Keratinocyte (primary cell): ENCODE data around the gene PACS2. TPM values are rescaled to one million over a fixed set of nuclear protein-coding genes. Genes with fewer than 3 reads are reported as not detected.

Experiments
- DNase-seq: peaks from one replicate; pipeline ENCODE4 v3.0.0-alpha.2; 2011; ENCODE audit warnings: low read depth, missing footprints, low spot score
- FAIRE-seq: peaks from 2 replicates; lab custom pipeline; 2011; peaks lifted over from hg19 to GRCh38; lab: Jason Lieb, UNC
- H2AFZ ChIP-seq: 2 replicates; pipeline ENCODE4 v1.6.0; 2012; ENCODE audit warnings: low read length, control low read depth, inconsistent platforms; ENCODE audit not compliant: control insufficient read depth
- H3K27ac ChIP-seq: 2 replicates; pipeline ENCODE4 v1.5.1; 2011; ENCODE audit warnings: low read length; ENCODE audit not compliant: control insufficient read depth, insufficient read depth
- H3K27me3 ChIP-seq: 3 replicates; pipeline ENCODE4 v1.6.0; 2011; ENCODE audit warnings: low read length; ENCODE audit not compliant: control insufficient read depth, insufficient read depth; ENCODE audit errors: extremely low read depth
- H3K36me3 ChIP-seq, 2 experiments: 2 replicates in 1 of 2; 3 replicates in 1 of 2; pipeline ENCODE4 v1.5.1; 2011; ENCODE audit warnings: low read length in 2 of 2, mild to moderate bottlenecking in 1 of 2; ENCODE audit not compliant: control insufficient read depth in 2 of 2, insufficient read depth in 2 of 2; ENCODE audit errors: extremely low read depth in 1 of 2
- H3K4me1 ChIP-seq: 3 replicates; pipeline ENCODE4 v1.5.1; 2011; ENCODE audit warnings: low read length; ENCODE audit not compliant: control insufficient read depth, insufficient read depth; ENCODE audit errors: extremely low read depth
- H3K4me2 ChIP-seq: 3 replicates; pipeline ENCODE4 v1.6.0; 2011; ENCODE audit warnings: low read depth, low read length; ENCODE audit not compliant: control insufficient read depth, insufficient read depth; ENCODE audit errors: extremely low read depth
- H3K4me3 ChIP-seq, 3 experiments: fragments of 200-600 bp in 1 of 3; sonication (generic) in 1 of 3; 2 replicates in 2 of 3; 3 replicates in 1 of 3; pipeline ENCODE4 v1.5.1; 2011 to 2016; ENCODE audit warnings: low read length in 3 of 3, mild to moderate bottlenecking in 3 of 3, control low read depth in 2 of 3, inconsistent platforms in 1 of 3, low read depth in 1 of 3, mixed read lengths in 1 of 3, mixed run types in 1 of 3, moderate library complexity in 1 of 3; ENCODE audit not compliant: control insufficient read depth in 2 of 3, insufficient read depth in 2 of 3; ENCODE audit errors: extremely low read depth in 1 of 3
- H3K79me2 ChIP-seq: 2 replicates; pipeline ENCODE4 v1.6.0; 2012; ENCODE audit warnings: low read length; ENCODE audit not compliant: control insufficient read depth, insufficient read depth
- H3K9ac ChIP-seq: 3 replicates; pipeline ENCODE4 v1.6.0; 2011; ENCODE audit warnings: low read length; ENCODE audit not compliant: control insufficient read depth, insufficient read depth; ENCODE audit errors: extremely low read depth
- H3K9me1 ChIP-seq: 3 replicates; pipeline ENCODE4 v1.6.0; 2011; ENCODE audit warnings: low read length; ENCODE audit not compliant: control insufficient read depth, insufficient read depth; ENCODE audit errors: extremely low read depth
- H3K9me3 ChIP-seq: 2 replicates; pipeline ENCODE4 v1.5.1; 2012; ENCODE audit warnings: low read depth, low read length; ENCODE audit not compliant: control insufficient read depth
- H4K20me1 ChIP-seq: 3 replicates; pipeline ENCODE4 v1.6.0; 2011; ENCODE audit warnings: low read length; ENCODE audit not compliant: control insufficient read depth, insufficient read depth; ENCODE audit errors: extremely low read depth
- EZH2 ChIP-seq: IDR thresholded peaks from one replicate; pipeline ENCODE4 v1.6.1; 2012; ENCODE audit warnings: inconsistent platforms, mild to moderate bottlenecking, low read length, moderate library complexity
- dilution Hi-C: fragments of 300-500 bp; cut with MboI; formaldehyde crosslinking; loops from one replicate; pipeline ENCODE4 v1.7.0; 2020; ENCODE audit warnings: low sequenced_read_pairs; ENCODE audit not compliant: extremely low pct_ligation_motif_present
- polyA plus RNA-seq, 5 experiments: library from polyadenylated mRNA; depleted of rRNA in 3 of 5; stranded (reverse) in 3 of 5; stranded (forward) in 1 of 5; unstranded in 1 of 5; fragments of >200 nt; gene quantifications; 1 replicate in 1 of 5; 2 replicates in 3 of 5; 3 replicates in 1 of 5; pipeline versions ENCODE4 v1.2.1 to v1.2.3, GENCODE V29; 2011 to 2012; ENCODE audit warnings: missing spikeins in 2 of 5, low read depth in 1 of 5, low replicate concordance in 1 of 5
- TF ChIP-seq, protein P1 (sequence below), 3 experiments: IDR thresholded peaks in 1 of 3; conservative IDR thresholded peaks in 1 of 3; optimal IDR thresholded peaks in 1 of 3; 2 replicates in 2 of 3; 3 replicates in 1 of 3; pipeline versions ENCODE3 to v1.5.1; 2011; ENCODE audit warnings: low read length in 3 of 3, mild to moderate bottlenecking in 3 of 3, moderate library complexity in 2 of 3, control low read depth in 1 of 3, inconsistent platforms in 1 of 3; ENCODE audit not compliant: insufficient read depth in 2 of 3; ENCODE audit errors: extremely low read depth in 1 of 3

The PACS2 gene
- polyA plus RNA-seq, 1 donor (not counting 4 experiments of a cell fraction or from before 2014, with no cell fraction given) = 11.8 TPM

DNA sequence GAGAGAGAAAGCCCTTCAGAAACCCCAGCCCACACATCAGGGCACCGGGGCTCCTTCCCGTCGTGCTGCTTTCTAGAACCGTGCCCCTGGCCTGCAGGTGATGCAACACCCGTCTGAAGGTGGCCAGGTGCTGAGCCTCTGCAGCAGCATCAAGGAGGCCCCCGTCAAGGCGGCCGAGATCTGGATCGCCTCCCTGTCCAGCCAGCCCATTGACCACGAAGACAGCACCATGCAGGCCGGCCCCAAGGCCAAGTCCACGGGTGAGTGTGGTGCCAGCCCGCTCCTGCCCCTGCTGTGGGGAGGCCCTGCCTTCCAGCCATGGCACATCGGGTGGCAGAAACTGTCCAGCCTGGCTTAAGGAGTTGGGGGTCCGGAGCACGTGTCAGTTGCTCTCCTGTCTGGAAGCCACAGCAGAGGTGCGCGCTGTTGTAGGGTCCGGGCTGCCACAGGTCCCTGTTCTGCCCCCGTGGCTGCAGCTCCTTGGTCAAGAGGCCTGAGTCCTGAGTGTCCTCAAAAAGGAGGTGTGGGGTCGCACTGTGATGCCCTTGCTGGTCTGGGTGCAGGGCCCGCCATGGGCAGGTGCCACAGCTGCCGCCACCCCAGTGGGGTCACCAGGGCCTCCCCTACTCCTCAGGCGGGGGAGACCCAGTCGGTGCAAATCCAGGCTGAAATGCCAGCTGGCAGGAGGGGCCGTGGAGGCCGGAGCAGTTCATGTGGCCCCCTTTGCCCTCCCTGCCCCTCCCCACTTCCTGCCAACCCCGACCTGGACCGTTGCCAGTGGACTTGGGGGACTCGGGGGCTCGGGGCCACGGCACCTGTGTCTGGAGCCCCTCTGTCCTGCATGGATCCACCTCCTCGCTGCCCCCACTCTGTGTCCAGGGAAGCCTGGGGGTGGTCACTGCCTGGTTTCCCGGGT, 52.8 kb downstream of the PACS2 start:
- FAIRE-seq (no peak), DNase-seq (no peak)
- no peak overlapping the region for H3K9ac ChIP-seq
- H3K4me1 ChIP-seq = peaks cover 4% of the 10 kb centered on the region
- no peak overlapping the region for H3K27ac ChIP-seq
- dilution Hi-C loops = no loop called here
- H3K79me2 ChIP-seq = no peaks in the 10 kb centered on the region
- H3K9me1 ChIP-seq = peaks cover 4% of the 10 kb centered on the region
- no peaks in the 10 kb centered on the region for H3K9me3 ChIP-seq
- H3K4me3 ChIP-seq = no peak overlapping the region
- H3K4me2 ChIP-seq = no peak overlapping the region
- TF ChIP-seq EZH2 = no peak
- TF ChIP-seq, protein P1, sequence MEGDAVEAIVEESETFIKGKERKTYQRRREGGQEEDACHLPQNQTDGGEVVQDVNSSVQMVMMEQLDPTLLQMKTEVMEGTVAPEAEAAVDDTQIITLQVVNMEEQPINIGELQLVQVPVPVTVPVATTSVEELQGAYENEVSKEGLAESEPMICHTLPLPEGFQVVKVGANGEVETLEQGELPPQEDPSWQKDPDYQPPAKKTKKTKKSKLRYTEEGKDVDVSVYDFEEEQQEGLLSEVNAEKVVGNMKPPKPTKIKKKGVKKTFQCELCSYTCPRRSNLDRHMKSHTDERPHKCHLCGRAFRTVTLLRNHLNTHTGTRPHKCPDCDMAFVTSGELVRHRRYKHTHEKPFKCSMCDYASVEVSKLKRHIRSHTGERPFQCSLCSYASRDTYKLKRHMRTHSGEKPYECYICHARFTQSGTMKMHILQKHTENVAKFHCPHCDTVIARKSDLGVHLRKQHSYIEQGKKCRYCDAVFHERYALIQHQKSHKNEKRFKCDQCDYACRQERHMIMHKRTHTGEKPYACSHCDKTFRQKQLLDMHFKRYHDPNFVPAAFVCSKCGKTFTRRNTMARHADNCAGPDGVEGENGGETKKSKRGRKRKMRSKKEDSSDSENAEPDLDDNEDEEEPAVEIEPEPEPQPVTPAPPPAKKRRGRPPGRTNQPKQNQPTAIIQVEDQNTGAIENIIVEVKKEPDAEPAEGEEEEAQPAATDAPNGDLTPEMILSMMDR (optimal IDR thresholded peaks at IDR 0.05 in 1 of 3, IDR thresholded peaks at IDR 0.05 in 1 of 3, conservative IDR thresholded peaks at IDR 0.05 in 1 of 3; ENCODE audit: extremely low read depth in 1 of 3, insufficient read depth in 2 of 3, low read length in 3 of 3) = no peak
- H2AFZ ChIP-seq = no peak overlapping the region
- H4K20me1 ChIP-seq = peaks cover 5% of the 10 kb centered on the region
- H3K36me3 ChIP-seq = no peaks in the 10 kb centered on the region
- no peaks in the 10 kb centered on the region for H3K27me3 ChIP-seq

DNA sequence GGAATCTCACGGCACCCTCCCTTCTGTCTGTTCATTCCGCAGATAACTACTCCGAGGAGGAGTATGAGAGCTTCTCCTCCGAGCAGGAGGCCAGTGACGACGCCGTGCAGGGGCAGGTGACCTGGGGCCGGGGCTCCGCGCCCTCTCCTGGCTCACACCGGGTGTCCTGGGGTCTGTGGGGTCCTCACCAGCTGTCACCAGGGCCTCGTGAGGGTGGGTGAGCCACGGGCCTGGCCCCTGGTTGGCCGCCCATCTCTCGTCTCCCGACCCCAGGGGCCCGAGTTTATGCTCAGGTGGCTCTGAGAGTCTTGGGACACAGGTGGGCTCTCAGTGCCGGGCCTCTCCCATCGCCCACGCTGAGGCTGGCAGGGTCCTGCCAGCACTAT, 53.5 kb downstream of the PACS2 start:
- H3K9me3 ChIP-seq = no peaks in the 10 kb centered on the region
- no peak for DNase-seq
- no peak overlapping the region for H3K27ac ChIP-seq
- H2AFZ ChIP-seq = no peak overlapping the region
- H3K36me3 ChIP-seq = no peaks in the 10 kb centered on the region
- dilution Hi-C loops = no loop called here
- no peaks in the 10 kb centered on the region for H3K79me2 ChIP-seq
- H3K4me3 ChIP-seq = no peak overlapping the region
- TF ChIP-seq, protein P1 (optimal IDR thresholded peaks at IDR 0.05 in 1 of 3, IDR thresholded peaks at IDR 0.05 in 1 of 3, conservative IDR thresholded peaks at IDR 0.05 in 1 of 3; ENCODE audit: extremely low read depth in 1 of 3, insufficient read depth in 2 of 3, low read length in 3 of 3) = no peak
- no peak for TF ChIP-seq EZH2
- no peaks in the 10 kb centered on the region for H3K27me3 ChIP-seq
- peaks cover 5% of the 10 kb centered on the region for H4K20me1 ChIP-seq
- peaks cover 4% of the 10 kb centered on the region for H3K9me1 ChIP-seq
- H3K9ac ChIP-seq = no peak overlapping the region
- no peak for FAIRE-seq
- H3K4me1 ChIP-seq = peaks cover 4% of the 10 kb centered on the region
- H3K4me2 ChIP-seq = no peak overlapping the region
